Endothelial cell of umbilical vein (primary cell): Measurements from ENCODE around the gene ASMTL. TPM values are rescaled to one million over a fixed set of nuclear protein-coding genes. Genes with fewer than 3 reads are reported as not detected.
"Not testable (repeated sequence)": the region's sequence is repeated elsewhere in the genome, so short reads cannot be mapped to it uniquely, and the experiment has no call there.

Source experiments
- BruUV-seq: library from RNA; stranded (reverse); fragments of 400-500 nt; replicated peaks from 2 replicates; lab custom pipeline; 2021; lab: Mats Ljungman, UMichigan
- CTCF ChIA-PET: fragments of 300-600, 350-600 bp; sonication (Branson Sonifier 250); formaldehyde crosslinking; loops from one replicate; lab custom pipeline; 2021; ENCODE audit warnings: antibody characterized with exemption, inconsistent platforms; lab: Charles Lee
- POLR2A ChIA-PET: fragments of 300-600, 350-600 bp; sonication (Branson Sonifier 250); formaldehyde crosslinking; loops from one replicate; lab custom pipeline; 2021; ENCODE audit warnings: antibody characterized with exemption, inconsistent platforms; lab: Charles Lee
- DNase-seq: peaks from one replicate; pipeline ENCODE4 v3.0.0-alpha.2; 2011; ENCODE audit warnings: low read depth, low spot score
- FAIRE-seq: peaks from 2 replicates; lab custom pipeline; 2011; peaks lifted over from hg19 to GRCh38; lab: Jason Lieb, UNC
- H2AFZ ChIP-seq: 2 replicates; pipeline ENCODE4 v1.6.0; 2012; ENCODE audit warnings: low read depth, low read length, control low read depth, inconsistent platforms
- H3K27ac ChIP-seq: 2 replicates; pipeline ENCODE4 v1.5.1; 2011; ENCODE audit warnings: low read depth, mild to moderate bottlenecking, control low read depth, low read length, moderate library complexity; ENCODE audit not compliant: insufficient read depth
- H3K27me3 ChIP-seq, 2 experiments: 2 replicates each; pipeline versions ENCODE4 v1.6.0 to v1.6.1; 2011; ENCODE audit warnings: low read length in 2 of 2, mixed read lengths in 1 of 2; ENCODE audit not compliant: control insufficient read depth in 2 of 2, insufficient read depth in 2 of 2
- H3K36me3 ChIP-seq, 2 experiments: 2 replicates in 1 of 2; 3 replicates in 1 of 2; pipeline ENCODE4 v1.5.1; 2011; ENCODE audit warnings: low read length in 2 of 2, mild to moderate bottlenecking in 1 of 2, moderate library complexity in 1 of 2; ENCODE audit not compliant: control insufficient read depth in 2 of 2, insufficient read depth in 2 of 2; ENCODE audit errors: extremely low read depth in 1 of 2
- H3K4me1 ChIP-seq: 3 replicates; pipeline ENCODE4 v1.5.1; 2011; ENCODE audit warnings: mild to moderate bottlenecking, low read length; ENCODE audit not compliant: control insufficient read depth, insufficient read depth; ENCODE audit errors: extremely low read depth
- H3K4me2 ChIP-seq: 2 replicates; pipeline ENCODE4 v1.6.1; 2011; ENCODE audit warnings: low read length, control low read depth, mixed read lengths; ENCODE audit not compliant: insufficient read depth
- H3K4me3 ChIP-seq, 3 experiments: fragments of 200-600 bp in 1 of 3; sonication (generic), shearing (Covaris generic) in 1 of 3; replicated peaks in 1 of 3; 2 replicates each; pipeline ENCODE4 v1.5.1; 2011 to 2016; ENCODE audit warnings: control low read depth in 3 of 3, low read length in 3 of 3, mild to moderate bottlenecking in 2 of 3, inconsistent platforms in 1 of 3, low read depth in 1 of 3, moderate library complexity in 1 of 3; ENCODE audit not compliant: insufficient read depth in 1 of 3
- H3K79me2 ChIP-seq: 2 replicates; pipeline ENCODE4 v1.6.0; 2012; ENCODE audit warnings: low read length, inconsistent platforms; ENCODE audit not compliant: control insufficient read depth, insufficient read depth
- H3K9ac ChIP-seq: replicated peaks from 2 replicates; pipeline ENCODE3; 2011; ENCODE audit warnings: low read length, control low read depth; ENCODE audit not compliant: insufficient read depth; ENCODE audit errors: extremely low read depth
- H3K9me1 ChIP-seq: replicated peaks from 3 replicates; pipeline ENCODE4 v1.6.0; 2011; ENCODE audit warnings: mild to moderate bottlenecking, low read length; ENCODE audit not compliant: control insufficient read depth, insufficient read depth; ENCODE audit errors: extremely low read depth
- H3K9me3 ChIP-seq: replicated peaks from 2 replicates; pipeline ENCODE4 v1.5.1; 2012; ENCODE audit warnings: low read length, inconsistent platforms; ENCODE audit not compliant: control insufficient read depth, insufficient read depth
- H4K20me1 ChIP-seq: replicated peaks from 2 replicates; pipeline ENCODE3; 2011; ENCODE audit warnings: mild to moderate bottlenecking, low read length; ENCODE audit not compliant: control insufficient read depth, insufficient read depth; ENCODE audit errors: extremely low read depth
- EZH2 ChIP-seq: IDR thresholded peaks from 2 replicates; pipeline ENCODE4 v1.6.1; 2012; ENCODE audit warnings: borderline replicate concordance, low read depth, mild to moderate bottlenecking, moderate library complexity, low read length, inconsistent platforms; ENCODE audit not compliant: severe bottlenecking
- FOS ChIP-seq: IDR thresholded peaks from 2 replicates; pipeline ENCODE4 v1.6.1; 2011; ENCODE audit warnings: mild to moderate bottlenecking, low read length, moderate library complexity, borderline replicate concordance; ENCODE audit not compliant: insufficient read depth
- MAX ChIP-seq: IDR thresholded peaks from 2 replicates; pipeline ENCODE4 v1.6.1; 2011; ENCODE audit not compliant: insufficient read depth, insufficient read length
- dilution Hi-C: fragments of 300-500 bp; cut with MboI; formaldehyde crosslinking; loops from one replicate; pipeline ENCODE4 v1.15.0; 2019; ENCODE audit warnings: low sequenced_read_pairs; ENCODE audit not compliant: extremely low pct_ligation_motif_present
- intact Hi-C: fragments of 100-400 bp; cut with micrococcal nuclease; formaldehyde crosslinking; loops from one replicate; pipeline ENCODE4 v1.10.0; 2022
- polyA plus RNA-seq, 4 experiments: library from polyadenylated mRNA; depleted of rRNA in 3 of 4; stranded (reverse) in 3 of 4; unstranded in 1 of 4; fragments of >200 nt; gene quantifications; 2 replicates each; pipeline versions ENCODE4 v1.2.1 to v1.2.3, GENCODE V29; 2011 to 2012; ENCODE audit warnings: missing spikeins in 1 of 4
- total RNA-seq: library from RNA; stranded (reverse); gene quantifications from 2 replicates; pipeline ENCODE4 v1.2.3, GENCODE V29; 2021

ASMTL gene
- total and polyA plus RNA-seq, 2 donors (not counting 3 experiments of a cell fraction or from before 2014, with no cell fraction given), result 27.1 to 29.9 TPM

- no peak overlapping the region for H3K9ac ChIP-seq
- dilution Hi-C loops, result no loop called here
- ChIA-PET POLR2A (no interaction called here), CTCF (no interaction called here)
- no peak overlapping the region for H3K27ac ChIP-seq
- H3K79me2 ChIP-seq, result no peaks in the 10 kb centered on the region
- no peaks in the 10 kb centered on the region for H3K9me3 ChIP-seq
- no peaks in the 10 kb centered on the region for H3K9me1 ChIP-seq
- no TSS peak for BruUV-seq
- peaks cover 0 to 20% of the 10 kb centered on the region in 2 experiments for H3K36me3 ChIP-seq
- intact Hi-C loops, result no loop called here
- H3K4me1 ChIP-seq, result no peaks in the 10 kb centered on the region
- H4K20me1 ChIP-seq, result no peaks in the 10 kb centered on the region
- DNase-seq, result no peak
- FAIRE-seq, result no peak
- no peak overlapping the region for H3K4me3 ChIP-seq
- no peak for TF ChIP-seq EZH2
- TF ChIP-seq MAX, result no peak
- H2AFZ ChIP-seq, result no peak overlapping the region
- H3K4me2 ChIP-seq, result no peak overlapping the region
- H3K27me3 ChIP-seq, result no peaks in the 10 kb centered on the region
Measured at GRCh38 chrX:1411326-1411725, 41.4 kb downstream of the ASMTL start.

GRCh38 chrX:1407035-1407434, 45.7 kb downstream of the ASMTL start:
- no TSS peak for BruUV-seq
- Histone ChIP-seq H3K79me2 (no peaks in the 10 kb centered on the region), H3K4me3 (no peak overlapping the region), H3K4me1 (no peaks in the 10 kb centered on the region), H3K9me3 (no peaks in the 10 kb centered on the region), H3K9me1 (no peaks in the 10 kb centered on the region), H4K20me1 (no peaks in the 10 kb centered on the region), H3K36me3 (peaks cover 2 to 17% of the 10 kb centered on the region in 2 experiments), H2AFZ (no peak overlapping the region), H3K9ac (no peak overlapping the region), H3K27me3 (no peaks in the 10 kb centered on the region), H3K4me2 (no peak overlapping the region), H3K27ac (no peak overlapping the region)
- DNase-seq (no peak), FAIRE-seq (no peak)
- TF ChIP-seq FOS (no peak), EZH2 (no peak)
- dilution Hi-C loops, result no loop called here
- ChIA-PET CTCF (no interaction called here), POLR2A (no interaction called here)
- intact Hi-C loops, result no loop called here

- H3K9me1 ChIP-seq, H3K4me1 ChIP-seq, DNase-seq, CTCF ChIA-PET, dilution Hi-C loops, H3K79me2 ChIP-seq, FAIRE-seq, BruUV-seq, intact Hi-C loops, H3K9me3 ChIP-seq, H3K4me2 ChIP-seq, H3K27me3 ChIP-seq, POLR2A ChIA-PET, H2AFZ ChIP-seq, H3K27ac ChIP-seq, H4K20me1 ChIP-seq, H3K9ac ChIP-seq, H3K4me3 ChIP-seq: not testable (repeated sequence)
- peaks cover 2 to 15% of the 10 kb centered on the region in 2 experiments for H3K36me3 ChIP-seq
Measured at GRCh38 chrX:1405769-1406168, 46.9 kb downstream of the ASMTL start.

GRCh38 chrX:1403867-1404266, 48.8 kb downstream of the ASMTL start:
- H4K20me1 ChIP-seq, H3K4me3 ChIP-seq, H2AFZ ChIP-seq, dilution Hi-C loops, H3K9me3 ChIP-seq, H3K27me3 ChIP-seq, H3K4me1 ChIP-seq, H3K9ac ChIP-seq, H3K4me2 ChIP-seq, POLR2A ChIA-PET, BruUV-seq, H3K79me2 ChIP-seq, H3K9me1 ChIP-seq, DNase-seq, FAIRE-seq, H3K27ac ChIP-seq, intact Hi-C loops, CTCF ChIA-PET: not testable (repeated sequence)
- peaks cover 2 to 17% of the 10 kb centered on the region in 2 experiments for H3K36me3 ChIP-seq
